ENCODE results near the gene BFSP1.

The BFSP1 gene

GRCh38 chr20:17493173-17493572 is 38.0 kb downstream of the BFSP1 start:
- no peak for DNase-seq

DNA sequence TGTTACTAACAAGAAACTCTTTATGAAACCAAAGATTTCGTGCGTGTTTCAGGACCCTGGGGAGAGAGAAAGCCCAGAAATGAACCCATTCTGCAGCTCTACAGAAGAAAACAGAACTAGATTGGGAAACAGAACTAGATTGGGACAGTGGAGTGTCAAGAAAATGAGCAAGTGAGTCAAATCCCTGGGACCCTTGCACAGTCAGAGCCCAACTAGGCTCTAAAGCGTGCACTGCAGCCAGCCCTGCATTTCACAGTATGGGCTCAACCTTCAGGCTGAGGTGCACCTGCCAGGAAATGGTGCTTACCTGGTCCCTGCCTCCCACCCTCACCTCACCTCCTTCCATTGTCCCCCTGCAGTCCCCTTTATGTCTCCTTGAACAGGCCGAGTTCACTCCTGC is 39.7 kb downstream of the BFSP1 start:
- no peak for DNase-seq

DNA sequence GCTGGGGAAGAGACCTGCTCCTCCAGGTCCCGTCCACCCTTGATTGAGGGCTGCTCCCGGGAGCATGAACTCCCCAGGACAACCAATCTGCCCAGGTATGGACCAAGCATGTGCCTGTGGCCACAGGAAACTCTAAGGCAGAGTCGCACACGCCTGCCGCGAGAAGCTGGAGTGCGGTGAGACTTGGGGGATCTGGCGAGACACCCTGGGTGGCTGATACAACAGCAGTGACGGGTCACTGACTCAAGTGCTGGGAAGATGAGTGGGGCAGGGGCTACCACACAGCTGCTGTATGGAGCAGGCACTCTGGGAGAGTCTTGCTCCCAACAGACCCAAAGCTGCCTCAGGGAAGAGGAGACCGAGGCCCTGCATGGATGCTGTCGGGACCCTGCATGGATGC is 40.1 kb downstream of the BFSP1 start:
- DNase-seq = no peak

DNA sequence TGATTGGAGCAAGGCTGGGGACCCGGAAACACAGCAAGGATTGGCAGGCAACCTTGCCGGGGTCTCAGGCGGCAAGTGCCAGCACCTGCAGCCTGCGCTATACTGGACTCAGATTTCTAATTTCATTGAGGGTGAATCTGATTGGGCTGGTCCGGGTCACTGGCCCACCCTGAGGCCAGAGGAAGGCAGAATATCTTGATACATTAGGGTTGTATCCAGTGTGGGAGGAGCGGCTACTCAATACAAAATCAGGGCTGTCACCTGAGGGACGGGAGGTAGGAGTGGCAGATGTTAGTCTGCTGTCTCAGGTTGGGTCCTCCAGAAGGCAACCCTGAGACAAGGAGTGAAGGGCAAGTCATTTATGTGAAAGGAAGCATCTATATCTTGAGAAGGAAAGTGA is 40.7 kb downstream of the BFSP1 start:
- no peak for DNase-seq

GRCh38 chr20:17488916-17489600 is 42.1 kb downstream of the BFSP1 start:
- no peak for DNase-seq

DNA sequence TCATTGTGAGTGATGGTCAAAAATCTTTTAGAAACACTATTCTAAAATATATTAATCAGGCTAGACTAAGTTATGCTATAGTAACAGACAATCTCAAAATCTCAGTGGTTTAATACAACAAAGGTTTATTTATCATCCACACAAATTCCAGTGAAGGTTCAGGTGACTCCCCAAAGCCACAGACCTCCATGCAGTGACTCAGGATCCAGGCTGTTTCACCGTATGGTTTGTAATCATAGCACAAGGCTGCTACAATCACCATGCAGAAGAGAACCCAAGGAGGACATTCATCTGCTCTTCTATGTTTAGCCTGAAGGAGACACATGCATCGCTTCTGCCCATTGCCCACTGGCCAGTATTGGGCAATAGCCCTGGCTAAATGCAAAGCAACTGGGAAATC is 46.2 kb downstream of the BFSP1 start:
- DNase-seq = no peak

DNA sequence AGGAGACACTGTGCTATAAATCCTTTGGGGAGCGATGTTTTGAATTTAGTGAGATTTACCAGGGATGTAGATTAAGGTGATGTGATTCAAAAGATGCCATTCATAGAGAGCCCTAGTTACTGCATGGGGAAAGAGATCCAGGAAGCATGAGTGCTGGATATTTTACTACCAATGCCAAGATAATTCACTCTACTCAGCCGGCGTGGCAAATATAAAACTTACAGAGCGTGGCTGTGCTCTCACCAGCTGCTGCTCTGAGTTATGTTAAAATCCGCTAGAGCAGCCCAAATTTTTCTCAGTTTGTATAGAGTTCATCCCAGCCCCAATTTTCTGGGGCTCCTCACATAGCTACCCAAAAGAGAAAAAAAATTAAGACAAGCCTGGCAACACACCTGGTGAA is 48.6 kb downstream of the BFSP1 start:
- no peak for DNase-seq

DNA sequence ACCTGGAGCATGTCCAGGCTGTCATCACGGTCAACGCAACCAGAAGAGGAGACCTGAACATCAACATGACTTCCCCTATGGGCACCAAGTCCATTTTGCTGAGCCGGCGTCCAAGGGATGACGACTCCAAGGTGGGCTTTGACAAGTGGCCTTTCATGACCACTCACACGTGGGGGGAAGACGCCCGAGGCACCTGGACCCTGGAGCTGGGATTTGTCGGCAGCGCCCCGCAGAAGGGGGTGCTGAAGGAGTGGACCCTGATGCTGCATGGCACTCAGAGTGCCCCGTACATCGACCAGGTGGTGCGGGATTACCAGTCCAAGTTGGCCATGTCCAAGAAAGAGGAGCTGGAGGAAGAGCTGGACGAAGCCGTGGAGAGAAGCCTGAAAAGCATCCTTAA is 49.5 kb downstream of the BFSP1 start:
- DNase-seq = no peak

DNA sequence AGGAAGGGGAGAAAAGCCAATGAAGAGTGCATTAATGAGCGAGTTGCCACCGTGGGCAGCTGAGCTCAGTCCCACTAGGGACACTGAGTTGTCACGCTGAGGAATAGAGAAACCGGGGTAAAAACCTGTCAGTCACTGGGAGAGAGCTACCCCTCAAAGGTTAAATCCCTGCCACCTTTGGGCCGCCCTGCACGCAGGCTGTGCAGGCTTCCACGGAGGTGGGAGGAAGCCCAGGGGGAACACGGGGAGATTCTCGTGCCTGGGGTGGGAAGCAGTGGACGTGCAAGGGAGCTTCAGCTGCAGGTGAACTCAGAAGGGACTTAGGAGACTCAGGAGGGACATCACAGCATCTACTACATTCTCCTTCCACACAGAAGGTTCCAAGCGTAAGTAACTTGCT is 50.5 kb downstream of the BFSP1 start:
- DNase-seq = no peak

GRCh38 chr20:17479063-17479657 is 52.0 kb downstream of the BFSP1 start:
- DNase-seq = no peak

- no peak for DNase-seq
Observed at GRCh38 chr20:17473659-17474058, 57.5 kb downstream of the BFSP1 start.

DNA sequence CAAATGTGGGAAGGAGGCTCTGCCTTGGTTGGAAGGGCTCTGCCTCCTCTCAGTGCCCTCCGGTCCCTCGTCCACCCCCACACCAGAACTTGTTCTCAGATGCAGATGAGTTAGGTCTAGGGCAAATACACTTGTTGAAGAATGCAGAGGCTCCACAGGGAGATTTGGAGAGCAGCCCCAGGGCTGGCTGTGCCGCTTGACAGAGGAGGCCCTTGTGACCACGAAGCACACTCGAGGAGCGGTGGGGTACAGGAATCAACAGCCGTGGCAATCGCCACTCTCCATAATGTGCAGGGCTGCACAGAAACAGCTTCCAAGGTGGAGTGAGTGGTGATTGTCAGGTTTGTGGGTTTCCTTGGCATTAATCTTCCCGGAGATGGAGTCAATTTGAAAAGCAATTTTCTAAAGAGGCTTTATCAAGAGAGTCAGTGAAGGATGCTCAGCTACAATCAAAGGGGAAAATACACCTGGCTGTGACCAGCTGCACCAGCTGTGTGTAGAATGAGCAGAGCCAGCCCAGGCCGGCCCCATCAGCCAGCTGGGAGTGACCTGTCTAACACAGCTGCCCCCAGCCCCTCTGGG is 59.5 kb downstream of the BFSP1 start:
- no peak for DNase-seq

DNA sequence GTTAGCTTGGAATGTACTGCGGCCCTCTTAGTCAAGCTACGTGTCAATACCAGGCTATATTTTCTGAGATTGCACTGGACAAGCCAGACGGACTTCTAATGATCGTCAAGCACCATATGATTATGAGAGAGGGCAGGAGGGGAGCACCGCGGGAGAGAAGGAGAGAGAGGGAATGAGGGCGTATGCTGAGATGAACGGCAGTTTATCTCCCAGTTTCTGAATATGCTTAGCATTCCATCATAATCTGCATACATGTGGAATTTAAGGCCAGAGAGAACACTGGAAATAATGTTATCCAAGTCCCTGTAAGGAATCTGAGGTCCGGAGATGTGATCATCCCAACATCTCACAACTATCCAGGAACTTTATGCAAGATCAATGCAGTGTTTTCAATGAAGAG is 60.2 kb downstream of the BFSP1 start:
- DNase-seq = no peak

DNA sequence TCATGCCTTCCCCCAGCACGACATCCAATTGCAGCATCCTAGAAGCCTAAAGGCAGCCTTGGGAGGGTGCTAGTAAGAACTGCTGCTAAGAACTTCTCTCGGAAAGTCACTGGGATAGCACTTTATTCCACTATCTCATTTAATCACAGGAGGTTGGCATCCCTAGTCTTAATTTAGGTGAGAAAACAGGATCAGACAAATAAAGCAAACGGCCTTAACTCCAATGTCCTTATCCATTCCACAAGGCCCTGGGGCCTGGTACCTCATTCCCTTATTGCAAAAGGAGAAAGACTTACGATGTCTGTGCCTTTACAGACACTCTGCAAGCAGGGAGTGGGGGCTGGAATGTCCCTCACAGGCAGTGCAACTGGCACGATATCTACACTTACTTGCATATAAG is 60.7 kb downstream of the BFSP1 start:
- DNase-seq = no peak

GRCh38 chr20:17469246-17470030 is 61.7 kb downstream of the BFSP1 start:
- no peak for DNase-seq

- DNase-seq = no peak
Observed at GRCh38 chr20:17468073-17468840, 62.9 kb downstream of the BFSP1 start.

- no peak for DNase-seq
Observed at GRCh38 chr20:17467120-17467655, 64.0 kb downstream of the BFSP1 start.

DNA sequence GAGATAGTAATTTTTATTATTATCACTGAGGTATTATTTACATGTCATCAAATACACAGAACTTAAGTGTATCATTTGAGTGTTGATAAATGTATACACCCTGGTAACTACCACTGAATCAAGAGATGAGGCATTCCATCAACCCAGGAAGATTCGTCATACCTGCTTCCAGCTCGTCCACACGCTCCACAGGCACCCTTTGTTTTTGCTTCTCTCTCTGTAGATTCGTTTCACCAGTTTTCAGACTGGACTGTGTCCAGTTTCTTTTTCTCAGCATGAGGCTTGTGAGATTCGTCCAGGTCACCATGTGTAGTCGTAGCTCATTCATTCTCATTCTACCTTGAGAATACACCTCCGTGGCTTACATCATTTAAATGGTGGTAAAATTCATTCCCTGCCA is 64.5 kb downstream of the BFSP1 start:
- DNase-seq = no peak

GRCh38 chr20:17465236-17465635 is 65.9 kb downstream of the BFSP1 start:
- no peak for DNase-seq

DNA sequence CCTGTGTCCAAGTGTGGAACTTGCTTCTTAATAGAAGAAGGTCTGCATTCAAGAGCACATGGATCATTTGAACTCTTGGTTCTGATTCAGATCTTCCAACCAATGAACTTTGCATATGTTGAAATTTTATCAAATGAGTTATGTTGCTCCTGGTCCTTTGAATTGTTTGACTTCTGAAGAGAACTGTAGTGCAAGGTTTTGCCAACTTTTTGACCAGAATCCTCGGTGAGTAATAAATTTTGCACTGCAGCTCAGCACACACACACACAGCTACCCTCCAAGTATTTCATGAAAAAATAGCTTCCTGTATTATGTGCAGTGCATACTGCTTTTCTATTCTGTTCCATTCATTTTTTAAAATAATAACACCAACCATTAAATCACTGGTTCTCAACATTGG is 67.5 kb downstream of the BFSP1 start:
- DNase-seq = no peak

GRCh38 chr20:17461941-17462340 is 69.2 kb downstream of the BFSP1 start:
- DNase-seq = no peak

GRCh38 chr20:17460119-17460518 is 71.1 kb downstream of the BFSP1 start:
- no peak for DNase-seq
